Occipital lobe (tissue), 2 donors: ENCODE results near the gene IFIH1. TPM values are rescaled to one million over a fixed set of nuclear protein-coding genes. Genes with fewer than 3 reads are reported as not detected.
A peak's percentile ranks its signal among the peaks of the same experiment; 100 is the strongest.

Experiments used
- DNase-seq: peaks from one replicate; lab custom pipeline; 2025; lab: John Stamatoyannopoulos, UW
- total RNA-seq: library from RNA; depleted of rRNA; stranded (reverse); fragments of >200 nt; gene quantifications from one replicate; pipeline ENCODE4 v1.2.3, GENCODE V29; 2014

The IFIH1 gene
- total RNA-seq, 1 donor from 2014 or later = 4.8 TPM

DNA sequence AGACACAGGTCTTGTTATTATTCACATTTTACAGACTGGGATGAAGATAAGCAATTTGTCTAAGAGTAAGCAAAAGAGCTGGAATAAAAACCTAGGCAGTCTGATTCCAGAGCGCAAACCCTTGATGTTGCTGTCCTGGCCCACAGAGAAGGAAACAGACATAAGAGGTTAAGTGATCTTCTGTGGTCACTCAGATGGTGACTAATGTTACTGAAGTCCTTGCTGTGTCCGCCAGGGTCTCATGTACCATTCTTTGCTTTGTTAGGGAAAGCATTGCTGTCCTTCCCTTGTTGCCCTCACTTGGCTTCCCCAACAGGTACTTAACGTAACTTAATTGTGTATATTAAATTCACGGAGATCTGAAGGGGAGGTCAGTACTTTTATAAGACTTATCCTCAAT is 60.3 kb downstream of the IFIH1 start:
- no peak for DNase-seq

- DNase-seq = no peak
These were observed 61.1 kb downstream of the IFIH1 start for GRCh38 chr2:162257425-162257824.

DNA sequence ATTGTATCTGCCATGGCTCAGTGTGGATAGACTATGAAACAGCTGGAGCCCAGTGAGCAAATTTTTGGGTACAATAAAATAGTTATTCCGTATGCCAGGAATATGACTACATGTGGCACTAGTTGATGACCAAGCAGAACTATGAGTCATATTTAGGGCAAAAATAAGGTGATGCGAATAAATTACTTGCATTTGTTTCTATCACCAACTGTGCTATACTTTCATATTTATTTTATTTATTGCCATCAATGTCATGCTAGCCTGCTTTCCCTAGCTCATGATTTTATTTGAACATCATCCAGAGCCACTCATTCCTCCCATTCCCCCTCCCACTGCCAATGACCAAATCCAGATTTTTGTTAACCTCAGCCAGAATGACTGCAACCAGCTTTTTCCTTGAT is 61.9 kb downstream of the IFIH1 start:
- no peak for DNase-seq

DNA sequence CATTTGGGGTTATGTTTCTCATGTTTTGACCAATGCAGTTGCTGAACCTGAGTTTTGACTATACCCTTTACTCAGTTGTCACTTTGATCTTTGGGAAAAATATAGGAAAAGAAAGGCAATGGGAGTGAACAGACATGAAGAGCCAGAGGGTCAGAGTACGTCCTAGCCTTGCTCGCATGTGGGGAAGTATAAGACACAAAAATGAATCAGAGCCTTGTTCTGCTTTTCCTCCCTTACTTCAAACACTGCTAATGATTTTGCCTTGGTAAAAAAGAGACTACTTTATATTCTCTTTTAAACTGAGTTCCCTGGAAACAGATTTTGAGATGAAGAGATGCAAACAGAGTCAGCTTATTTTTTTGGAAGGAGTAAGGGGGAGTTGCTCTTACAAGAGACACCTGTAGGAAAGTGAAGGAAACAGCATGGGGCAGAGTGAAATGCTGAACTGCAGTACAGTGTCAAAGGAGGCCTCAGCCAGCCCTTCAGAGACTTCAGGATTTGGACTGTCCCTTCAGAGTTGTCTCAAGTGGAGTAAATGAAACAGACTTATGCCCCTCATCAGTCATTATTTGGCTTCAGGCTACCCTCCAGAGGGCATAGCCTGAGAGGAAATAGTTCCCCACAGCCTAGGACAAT is 64.1 kb downstream of the IFIH1 start:
- DNase-seq = no peak

DNA sequence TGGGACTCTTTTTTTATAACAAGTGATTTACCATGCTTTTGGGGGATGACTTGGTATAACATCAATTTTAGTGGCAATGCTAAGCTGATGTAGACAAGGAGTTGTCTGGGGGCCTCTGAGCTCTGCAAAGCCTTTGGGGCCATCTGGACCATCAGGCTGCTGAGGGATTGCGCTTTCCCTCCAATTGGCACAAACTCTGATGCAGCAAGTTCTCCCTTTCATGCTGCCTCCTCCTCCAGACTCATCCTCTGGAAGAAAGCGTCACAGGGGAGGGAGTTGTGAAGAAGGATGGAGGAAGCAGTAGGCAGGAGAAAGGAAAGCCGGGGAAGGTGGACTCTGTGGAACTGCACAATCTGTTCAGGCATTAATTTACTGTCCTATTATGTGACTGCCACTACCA is 65.0 kb downstream of the IFIH1 start:
- no peak for DNase-seq

- no peak for DNase-seq
These were observed 66.3 kb downstream of the IFIH1 start for GRCh38 chr2:162252153-162252552.

GRCh38 chr2:162245781-162246180 is 72.7 kb downstream of the IFIH1 start:
- no peak for DNase-seq

DNA sequence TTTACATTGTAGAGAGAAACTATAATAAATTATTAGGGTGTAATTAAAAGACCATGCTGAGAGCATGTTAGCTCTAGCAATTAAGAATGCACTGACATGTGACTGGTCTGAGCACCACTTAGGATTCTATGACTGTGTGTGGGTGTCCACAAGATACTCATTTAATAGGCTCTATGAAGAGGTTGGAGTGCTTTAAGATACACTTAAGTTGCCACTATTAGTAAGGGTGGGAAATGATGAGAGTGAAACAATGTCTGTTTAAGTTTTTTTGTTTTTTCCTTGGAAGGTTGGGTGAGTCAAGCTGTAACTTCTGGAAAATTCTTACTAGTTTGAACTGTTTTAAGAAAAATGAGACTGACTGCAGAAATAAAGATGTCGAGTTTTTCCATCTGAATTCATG is 73.4 kb downstream of the IFIH1 start:
- no peak for DNase-seq

DNA sequence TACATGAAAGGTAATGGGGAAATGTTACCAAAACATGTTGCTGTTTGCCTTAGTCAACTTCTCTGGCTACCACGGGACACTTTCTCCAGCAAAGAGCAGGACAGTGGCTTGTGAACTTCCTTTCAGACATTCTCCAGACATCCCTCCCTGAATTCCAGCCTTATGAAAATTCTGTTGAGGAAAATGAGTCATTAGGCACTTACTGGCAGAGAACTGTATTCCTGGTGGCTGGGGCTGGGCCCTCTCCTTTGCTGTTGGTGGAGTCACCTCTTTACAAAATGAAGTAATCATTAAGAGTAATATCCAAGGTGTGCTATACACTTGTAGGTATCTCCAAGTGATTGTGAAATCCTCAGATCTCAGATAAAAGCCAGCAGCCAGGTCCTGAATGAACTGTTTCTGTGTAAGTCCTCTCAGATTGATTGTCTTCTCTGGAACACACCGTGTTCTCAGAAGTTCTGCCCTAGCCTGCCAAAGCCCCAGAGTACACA is 73.9 kb downstream of the IFIH1 start:
- no peak for DNase-seq

DNA sequence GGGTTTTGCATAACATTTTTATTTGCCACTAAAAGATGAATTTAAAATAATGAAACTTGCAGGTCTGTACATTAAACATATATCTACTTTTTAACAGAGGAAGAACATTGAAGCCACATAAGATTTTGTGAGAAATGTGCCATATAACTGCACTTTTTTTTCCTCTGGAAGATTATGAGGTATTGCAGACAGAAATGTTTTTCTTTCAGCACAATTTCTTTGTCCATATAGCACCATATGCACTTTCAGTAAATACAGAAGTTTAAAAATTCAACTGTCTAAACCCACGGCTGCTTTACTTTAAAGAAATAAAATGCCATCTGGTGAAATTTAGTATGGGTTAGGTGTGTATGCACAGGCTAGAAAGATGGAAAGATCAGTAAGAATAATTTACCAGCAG is 74.8 kb downstream of the IFIH1 start:
- no peak for DNase-seq

DNA sequence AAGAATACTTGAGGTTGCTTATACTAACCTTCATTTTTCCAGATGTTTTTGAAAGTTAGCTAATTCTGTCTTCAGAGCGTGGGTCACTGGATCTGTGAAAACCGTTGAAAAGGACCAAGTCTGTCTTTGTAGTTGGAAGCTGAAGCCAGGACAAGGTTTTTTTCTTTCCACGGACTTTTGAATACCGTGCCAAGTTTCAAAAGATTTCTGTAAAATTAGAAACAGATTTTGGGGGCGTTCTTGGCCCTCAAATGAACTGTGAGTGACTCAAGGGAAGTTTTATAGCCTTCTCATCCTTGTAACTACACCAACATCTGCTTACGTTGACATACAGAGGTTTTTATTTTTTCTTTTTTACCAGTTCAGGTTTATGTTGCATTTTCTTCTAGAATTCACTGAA is 75.2 kb downstream of the IFIH1 start, which contains the start of gene FAP:
TSS of gene FAP (minus strand) at position 152 of the 400 bp plus-strand sequence. CDS start at position 34, 118 bp downstream.
- no peak for DNase-seq

- DNase-seq = no peak
These were observed 75.8 kb downstream of the IFIH1 start for GRCh38 chr2:162242586-162243280.

GRCh38 chr2:162241571-162241970 is 76.9 kb downstream of the IFIH1 start:
- DNase-seq = no peak

DNA sequence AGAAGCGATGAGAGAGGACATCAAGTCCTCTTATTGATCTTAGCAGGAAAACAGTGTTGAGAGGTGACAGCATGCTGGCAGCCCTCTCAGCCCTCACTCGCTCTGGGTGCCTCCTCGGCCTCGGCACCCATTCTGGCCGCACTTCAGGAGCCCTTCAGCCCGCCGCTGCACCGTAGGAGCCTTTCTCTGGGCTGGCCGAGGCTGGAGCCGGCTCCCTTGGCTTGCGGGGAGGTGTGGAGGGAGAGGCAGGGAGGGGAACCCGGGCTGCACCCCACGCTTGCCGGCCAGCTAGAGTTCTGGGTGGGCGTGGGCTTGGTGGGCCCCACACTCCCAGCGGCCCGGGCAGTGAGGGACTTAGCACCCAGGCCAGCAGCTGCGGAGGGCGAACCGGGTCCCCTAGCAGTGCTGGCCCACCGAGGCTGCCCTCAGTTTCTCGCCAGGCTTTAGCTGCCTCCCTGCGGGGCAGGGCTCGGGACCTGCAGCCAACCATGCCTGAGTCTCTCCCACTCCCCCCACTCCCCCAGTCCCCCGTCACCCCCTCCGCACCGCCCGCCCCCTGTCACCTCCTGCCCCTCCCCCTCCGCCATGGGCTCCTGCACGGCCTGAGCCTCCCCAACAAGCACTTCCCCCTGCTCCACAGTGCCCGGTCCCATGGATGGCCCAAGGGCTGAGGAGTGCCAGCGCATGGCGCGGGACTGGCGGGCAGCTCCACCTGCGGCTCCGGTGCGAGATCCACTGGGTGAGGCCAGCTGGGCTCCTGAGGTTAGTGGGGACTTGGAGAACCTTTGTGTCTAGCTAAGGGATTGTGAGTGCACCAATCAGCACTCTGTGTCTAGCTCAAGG is 83.6 kb downstream of the IFIH1 start:
- no peak for DNase-seq

GRCh38 chr2:162233197-162233596 is 85.3 kb downstream of the IFIH1 start:
- no peak for DNase-seq

- DNase-seq = no peak
These were observed 85.8 kb downstream of the IFIH1 start for GRCh38 chr2:162232671-162233070.

DNA sequence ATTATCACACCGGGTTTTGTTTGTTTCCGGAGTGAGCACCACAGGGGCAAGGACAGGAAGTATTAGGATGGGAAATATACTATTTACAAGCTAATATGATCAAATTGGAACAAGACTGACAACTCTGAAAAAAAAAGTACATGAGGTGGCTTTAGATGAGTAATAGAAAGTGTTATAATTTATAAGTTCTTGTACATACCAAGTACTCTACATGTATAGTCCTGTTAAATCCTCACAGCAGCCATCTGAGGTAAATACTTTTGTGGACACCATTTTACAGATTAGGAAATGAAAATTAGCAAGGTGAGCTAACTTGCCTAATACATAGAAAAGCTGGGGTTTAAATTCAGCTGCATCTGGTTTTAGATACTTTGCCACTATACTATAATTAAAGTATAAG is 86.5 kb downstream of the IFIH1 start:
- DNase-seq = no peak

GRCh38 chr2:162230761-162231160 is 87.7 kb downstream of the IFIH1 start:
- DNase-seq = no peak

DNA sequence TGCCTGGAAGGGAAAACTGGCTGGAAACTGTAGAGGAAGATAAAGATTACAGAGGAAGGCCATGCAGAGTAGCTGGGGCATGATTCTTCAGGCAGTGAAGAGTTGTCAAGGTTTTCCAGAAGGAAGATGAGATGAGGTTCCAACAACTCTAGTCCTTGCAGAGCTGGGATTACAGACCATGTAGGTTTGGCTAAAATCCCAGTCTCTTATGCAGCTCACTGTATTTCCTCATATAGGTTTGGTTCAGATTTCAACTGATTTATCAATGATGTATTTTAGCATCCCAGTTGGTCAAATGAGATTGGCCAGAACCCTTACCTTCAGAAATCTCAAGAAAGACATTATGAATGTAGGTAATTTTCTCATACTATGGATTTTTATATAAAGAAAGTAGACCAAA is 91.6 kb downstream of the IFIH1 start:
- DNase-seq = no peak

GRCh38 chr2:162221064-162221463 is 97.4 kb downstream of the IFIH1 start:
- peak; percentile 23 for DNase-seq

- DNase-seq = no peak
These were observed 98.1 kb downstream of the IFIH1 start for GRCh38 chr2:162220368-162220767.

DNA sequence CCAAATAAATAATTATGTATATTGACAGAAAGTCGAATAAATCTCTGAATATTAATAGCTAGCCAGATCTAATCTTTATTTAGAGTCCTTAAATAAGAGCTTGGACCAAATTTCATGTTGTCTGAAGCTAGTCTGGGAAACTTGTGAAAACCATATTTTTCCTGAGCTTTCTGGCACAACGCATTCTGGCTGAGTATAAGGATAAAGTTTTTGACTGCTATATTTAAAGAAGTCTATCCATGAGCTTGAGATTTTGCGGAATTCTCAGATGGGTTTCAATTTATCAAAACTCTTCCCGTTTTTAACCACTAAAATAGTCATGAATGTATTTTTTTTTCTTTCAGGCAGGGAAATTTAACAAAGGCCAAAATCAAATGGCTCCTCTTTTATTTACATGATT is 99.1 kb downstream of the IFIH1 start:
- DNase-seq = no peak
